Activated CD8-positive, alpha-beta memory T cell treated with anti-CD3 and anti-CD28 coated beads, Interleukin-2, amount 10 ng/mL, durations not matched to agents 7 days and 5 days (primary cell): ENCODE data around the gene PRPF40B. TPM values are rescaled to one million over a fixed set of nuclear protein-coding genes. Genes with fewer than 3 reads are reported as not detected.

Experiments used
- ATAC-seq: fragments of 150-1000 bp; cut with Tn5 transposase; one replicate; pipeline ENCODE4 v1.10.0; 2021; ENCODE audit warnings: moderate library complexity
- CTCF ChIA-PET: fragments of 350-600 bp; sonication (Branson Sonifier 250); formaldehyde crosslinking; loops from one replicate; lab custom pipeline; 2021; ENCODE audit warnings: antibody characterized with exemption; lab: Charles Lee
- DNase-seq: peaks from one replicate; pipeline ENCODE4 v3.0.0-alpha.2; 2020
- H3K27ac Mint-ChIP-seq: one replicate; pipeline ENCODE4 v1.8.0; 2021; ENCODE audit warnings: mild to moderate bottlenecking, mixed read lengths
- H3K27me3 Mint-ChIP-seq: one replicate; pipeline ENCODE4 v1.8.0; 2021; ENCODE audit warnings: mixed read lengths
- H3K36me3 Mint-ChIP-seq: one replicate; pipeline ENCODE4 v1.8.0; 2021; ENCODE audit warnings: mild to moderate bottlenecking, mixed read lengths
- H3K4me1 Mint-ChIP-seq: one replicate; pipeline ENCODE4 v1.8.0; 2021; ENCODE audit warnings: mixed read lengths
- H3K4me3 Mint-ChIP-seq: one replicate; pipeline ENCODE4 v1.8.0; 2021; ENCODE audit warnings: mild to moderate bottlenecking, moderate library complexity, mixed read lengths
- H3K9me3 Mint-ChIP-seq: one replicate; pipeline ENCODE4 v1.8.0; 2022; ENCODE audit warnings: low read depth, mixed read lengths
- total RNA-seq, 2 experiments: library from RNA; stranded (reverse); gene quantifications; one replicate each; pipeline ENCODE4 v1.2.3, GENCODE V29; 2021

Gene PRPF40B
- total RNA-seq, 2 experiments from 2014 or later: 7.8 to 15.2 TPM

DNA sequence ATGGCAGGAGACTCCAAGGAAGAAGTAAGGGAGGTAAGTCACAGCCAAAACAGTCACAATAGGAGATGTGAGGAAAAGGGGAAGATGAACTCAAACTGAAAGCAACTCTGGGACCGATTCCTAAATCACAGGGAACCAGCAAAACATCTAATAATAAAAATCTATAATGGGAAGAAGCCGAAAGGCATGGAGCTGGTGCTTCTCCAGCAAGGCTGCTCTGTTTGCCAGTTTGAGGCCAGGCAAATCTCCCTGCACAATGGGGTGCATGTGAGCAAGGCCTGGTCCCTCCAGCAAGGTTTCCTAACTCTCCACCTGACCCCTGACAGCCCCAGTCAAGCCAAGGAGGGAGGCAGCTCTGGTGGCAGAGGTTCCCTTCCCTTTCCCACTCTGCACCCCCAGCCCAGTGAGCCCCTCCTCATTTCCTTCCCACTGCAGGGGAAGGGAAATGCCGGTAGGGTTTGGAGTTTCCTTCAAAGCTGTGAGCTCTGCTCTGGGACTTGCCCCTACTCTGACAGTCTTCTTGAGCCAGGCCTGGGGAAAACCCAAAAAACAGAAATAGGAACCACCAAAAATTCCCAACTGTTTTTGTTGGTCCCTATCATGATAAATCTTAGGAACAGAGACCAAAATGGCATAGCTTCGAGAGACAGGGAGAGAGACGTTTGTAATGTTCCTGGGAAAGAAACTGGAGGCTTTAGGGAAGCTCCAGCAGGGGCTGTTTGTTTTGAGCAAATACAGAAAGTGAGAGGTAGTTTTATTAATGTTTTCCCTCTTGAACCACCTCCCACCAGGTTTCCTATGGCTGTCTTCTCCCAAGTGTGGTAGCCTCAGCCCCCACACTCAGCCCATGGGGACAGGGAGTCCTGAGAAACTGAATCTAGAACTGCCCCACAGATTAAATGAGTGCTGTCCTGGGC, 49.2 kb downstream of the PRPF40B start:
- no peak for DNase-seq
- Mint-ChIP-seq H3K4me3 (no peak overlapping the region), H3K27me3 (no peaks in the 10 kb centered on the region), H3K4me1 (peaks cover 80% of the 10 kb centered on the region), H3K27ac (peak overlapping the region; percentile 91), H3K36me3 (peaks cover 4% of the 10 kb centered on the region), H3K9me3 (no peaks in the 10 kb centered on the region)
- CTCF ChIA-PET: interaction anchor here (0.8 to 5.5 kb wide), 10 partner anchors 9 to 90 kb away, joined by 3 to 28 read pairs (median 8); partner anchors contain the start of genes FMNL3 and TMBIM6
- no peak for ATAC-seq

DNA sequence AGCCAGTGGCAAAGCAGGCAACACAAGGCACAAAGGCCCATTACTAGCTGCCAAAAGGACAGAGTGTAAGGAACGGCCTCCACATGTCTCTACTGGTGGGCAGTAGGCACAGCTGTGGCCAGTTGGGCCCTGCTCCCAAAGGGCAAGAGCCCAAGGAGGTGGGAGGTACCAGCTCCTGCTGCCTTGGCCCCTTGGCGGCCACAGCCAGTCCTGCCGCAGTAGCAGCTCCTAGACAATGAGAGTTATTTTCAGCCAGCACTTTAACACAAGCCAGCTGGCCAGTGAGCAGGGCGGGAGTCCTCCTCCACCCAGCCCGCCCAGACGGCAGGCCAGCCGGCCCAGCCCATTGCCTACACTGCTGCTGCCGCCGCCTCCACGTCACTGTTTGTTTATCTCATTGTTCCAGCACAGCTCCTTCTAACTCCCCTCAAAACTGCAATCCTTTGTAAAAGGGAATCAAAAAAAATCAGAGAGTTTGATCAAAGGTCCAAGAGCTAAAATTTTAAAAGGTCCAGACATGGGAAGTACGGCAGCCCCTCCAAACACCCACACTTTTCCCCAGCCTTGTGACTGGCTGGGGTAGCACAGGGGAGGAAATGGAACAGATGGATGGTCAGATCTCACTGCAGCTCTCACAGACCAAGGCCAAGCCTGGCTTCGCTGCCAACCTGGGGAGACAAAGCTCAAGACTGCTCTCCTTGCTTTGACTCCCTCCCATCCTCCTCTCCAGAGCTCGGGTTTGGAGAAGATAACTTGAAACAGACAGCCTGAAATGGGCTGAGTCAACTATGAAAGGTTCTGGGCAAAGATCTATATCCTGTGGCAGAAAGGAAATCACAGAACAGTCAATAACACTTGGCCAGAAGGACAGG, 50.3 kb downstream of the PRPF40B start:
- Mint-ChIP-seq H3K36me3 (peaks cover 2% of the 10 kb centered on the region), H3K9me3 (no peaks in the 10 kb centered on the region), H3K27me3 (no peaks in the 10 kb centered on the region), H3K4me1 (peaks cover 70% of the 10 kb centered on the region), H3K4me3 (no peak overlapping the region), H3K27ac (peak overlapping the region; percentile 75)
- ATAC-seq (no peak), DNase-seq (no peak)
- CTCF ChIA-PET: interaction anchor here (0.7 to 5.5 kb wide), 12 partner anchors 10 to 89 kb away, joined by 3 to 24 read pairs (median 6); partner anchors contain the start of gene TMBIM6

DNA sequence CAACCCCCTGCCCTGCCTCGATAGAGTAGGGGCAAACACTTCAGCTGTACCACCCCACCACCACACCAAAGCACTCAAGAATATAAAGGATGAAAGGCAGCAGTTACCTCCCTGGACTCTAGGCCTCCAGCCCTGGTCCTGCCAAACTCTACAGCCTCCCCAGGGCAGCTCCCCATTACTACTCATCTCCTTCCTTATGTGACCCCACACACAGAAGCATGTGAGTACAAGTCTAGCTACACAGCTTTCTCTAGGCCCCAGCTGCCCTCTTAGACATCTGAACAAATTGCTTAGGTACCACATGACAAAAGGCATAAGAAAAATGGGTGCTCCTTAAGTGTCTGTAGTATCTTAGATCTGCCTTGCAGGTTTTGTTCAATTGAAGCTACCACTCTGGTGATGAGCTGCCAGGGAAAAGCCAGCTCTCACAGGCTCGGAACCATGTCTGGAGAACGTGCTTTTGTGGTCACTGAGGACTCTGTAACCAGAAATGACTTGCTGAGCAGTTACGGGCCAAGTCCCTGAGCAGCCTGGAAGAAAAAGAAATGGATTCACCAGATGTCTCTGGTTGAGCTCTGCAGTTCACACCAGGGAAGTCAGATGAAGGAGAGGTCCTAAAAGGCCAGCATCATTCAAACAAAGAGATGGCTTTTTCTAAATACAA, 51.1 kb downstream of the PRPF40B start:
- no peaks in the 10 kb centered on the region for H3K9me3 Mint-ChIP-seq

DNA sequence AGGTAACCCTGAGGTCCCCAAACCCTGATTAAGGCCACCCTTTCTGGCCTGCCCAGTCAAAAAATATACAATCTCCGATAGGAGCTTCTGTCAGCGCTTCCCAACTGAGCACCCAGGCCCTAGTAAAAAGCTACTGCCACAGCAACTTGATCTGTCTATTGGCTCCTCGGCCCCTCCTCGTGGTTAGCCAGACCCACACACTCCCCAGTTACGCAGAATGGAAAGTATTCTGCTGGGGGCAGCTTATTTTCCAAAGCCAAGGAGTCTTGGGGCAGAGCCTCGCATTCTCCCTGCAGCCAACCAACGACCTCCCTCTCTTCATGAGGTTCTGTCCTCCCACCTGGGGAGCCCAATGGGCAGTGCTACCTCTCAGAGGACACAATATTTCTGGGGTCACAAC, 51.8 kb downstream of the PRPF40B start:
- peaks cover 66% of the 10 kb centered on the region for H3K4me1 Mint-ChIP-seq
- no peaks in the 10 kb centered on the region for H3K27me3 Mint-ChIP-seq
- no peaks in the 10 kb centered on the region for H3K9me3 Mint-ChIP-seq
- CTCF ChIA-PET: interaction anchor here (0.9 to 3.8 kb wide), 10 partner anchors 9 to 32 kb away, joined by 3 to 19 read pairs (median 4); partner anchors contain the start of gene FMNL3
- H3K4me3 Mint-ChIP-seq: no peak overlapping the region
- no peak for DNase-seq
- H3K36me3 Mint-ChIP-seq: no peaks in the 10 kb centered on the region
- ATAC-seq: no peak
- no peak overlapping the region for H3K27ac Mint-ChIP-seq

More for the DNA sequence above, 51.1 kb downstream of the PRPF40B start:
- DNase-seq (no peak), ATAC-seq (no peak)
- Mint-ChIP-seq H3K36me3 (peaks cover 2% of the 10 kb centered on the region), H3K4me1 (peaks cover 70% of the 10 kb centered on the region), H3K27me3 (no peaks in the 10 kb centered on the region), H3K27ac (peak overlapping the region; percentile 75), H3K4me3 (no peak overlapping the region)
- CTCF ChIA-PET: interaction anchor here (0.7 to 5.5 kb wide), 12 partner anchors 9 to 67 kb away, joined by 3 to 24 read pairs (median 4); partner anchors contain the start of genes FMNL3 and TMBIM6

DNA sequence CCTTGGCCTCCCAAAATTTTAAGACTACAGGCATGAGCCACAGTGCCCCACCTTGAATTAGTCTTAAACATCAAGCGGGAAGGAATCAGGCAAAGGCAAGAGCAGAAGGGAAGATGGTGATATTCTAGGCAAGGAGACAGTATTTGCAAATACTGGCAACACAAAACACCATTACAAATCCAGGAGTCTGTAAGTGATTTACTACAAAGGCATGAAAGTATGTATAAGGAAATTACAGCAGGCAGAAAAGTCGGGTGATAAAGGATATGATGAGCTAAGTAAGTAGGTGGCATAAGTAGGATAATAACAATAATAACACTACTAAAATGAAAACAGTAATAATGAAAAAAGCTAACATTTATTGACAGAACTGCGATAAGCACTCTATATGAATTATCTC, 55.4 kb downstream of the PRPF40B start:
- no peak for ATAC-seq
- no peaks in the 10 kb centered on the region for H3K36me3 Mint-ChIP-seq
- DNase-seq: no peak
- H3K27ac Mint-ChIP-seq: no peak overlapping the region
- H3K4me3 Mint-ChIP-seq: no peak overlapping the region
- H3K27me3 Mint-ChIP-seq: no peaks in the 10 kb centered on the region
- H3K4me1 Mint-ChIP-seq: peaks cover 36% of the 10 kb centered on the region
- no peaks in the 10 kb centered on the region for H3K9me3 Mint-ChIP-seq
- CTCF ChIA-PET: interaction anchor here (0.6 to 1.2 kb wide), 3 partner anchors 13 to 81 kb away, joined by 3 to 4 read pairs (median 3); no protein-coding TSS in a partner anchor

DNA sequence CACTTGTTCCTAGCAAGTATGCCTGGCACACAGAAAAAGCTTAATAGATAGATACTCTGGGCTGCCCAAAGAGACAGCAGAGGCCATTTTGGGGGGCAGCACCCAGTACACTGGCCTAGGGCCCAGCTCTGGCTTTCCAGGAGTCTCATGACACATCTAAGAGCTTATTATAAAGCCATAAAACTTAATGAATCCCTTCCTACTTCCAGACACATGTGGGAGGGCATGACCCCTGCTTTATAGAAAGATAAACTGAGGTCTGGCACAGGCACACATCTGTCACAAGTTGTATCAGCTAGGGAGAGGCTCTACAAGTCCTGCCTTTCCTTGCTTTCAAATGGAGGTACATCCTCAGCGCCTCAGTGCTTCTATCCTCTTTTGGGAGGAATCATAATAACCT, 56.7 kb downstream of the PRPF40B start:
- Mint-ChIP-seq H3K36me3 (no peaks in the 10 kb centered on the region), H3K4me1 (peaks cover 35% of the 10 kb centered on the region), H3K9me3 (no peaks in the 10 kb centered on the region), H3K27me3 (no peaks in the 10 kb centered on the region), H3K4me3 (no peak overlapping the region), H3K27ac (no peak overlapping the region)
- CTCF ChIA-PET: interaction anchor here (0.7 to 1.2 kb wide), 2 partner anchors 19 to 180 kb away, joined by 3 to 6 read pairs; no protein-coding TSS in a partner anchor
- no peak for ATAC-seq
- DNase-seq: no peak

DNA sequence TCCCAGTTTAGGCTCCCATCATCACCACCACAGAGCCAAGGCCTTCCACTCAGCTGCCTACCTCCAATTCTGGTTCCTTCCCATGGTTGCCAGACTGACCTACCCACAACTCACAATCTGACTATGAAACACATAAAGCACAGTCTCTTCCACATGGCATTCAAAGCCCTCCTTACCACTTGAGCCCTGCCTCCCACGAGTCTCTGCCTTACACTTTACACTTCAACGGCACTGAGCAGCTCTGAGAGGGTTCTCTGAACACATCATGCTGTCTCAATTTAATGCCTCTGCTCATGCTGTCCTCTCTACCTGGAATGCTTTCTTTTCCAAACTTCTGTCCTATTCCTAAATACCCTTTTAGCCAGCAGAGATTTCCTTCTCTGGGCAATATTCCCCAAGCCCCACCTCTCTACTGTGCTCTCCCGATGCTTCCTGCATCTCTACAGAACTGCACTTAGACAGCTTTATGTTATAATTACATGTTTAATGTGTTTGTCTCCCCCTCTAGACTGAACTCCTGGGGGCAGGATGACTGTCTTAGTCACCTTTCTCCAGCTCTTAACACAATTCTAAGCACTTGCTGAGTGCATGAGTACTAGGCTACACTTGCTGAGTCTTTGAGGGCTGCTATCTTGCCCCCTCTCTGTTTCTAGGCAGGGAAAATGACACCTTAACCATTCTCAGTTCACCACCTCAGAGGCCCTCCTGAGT, 60.4 kb downstream of the PRPF40B start:
- DNase-seq (no peak), ATAC-seq (peak; percentile 16)
- CTCF ChIA-PET: interaction anchor here (0.9 to 1.4 kb wide), 3 partner anchors 9 to 131 kb away, joined by 3 to 5 read pairs (median 3); partner anchors contain the start of gene TMBIM6

DNA sequence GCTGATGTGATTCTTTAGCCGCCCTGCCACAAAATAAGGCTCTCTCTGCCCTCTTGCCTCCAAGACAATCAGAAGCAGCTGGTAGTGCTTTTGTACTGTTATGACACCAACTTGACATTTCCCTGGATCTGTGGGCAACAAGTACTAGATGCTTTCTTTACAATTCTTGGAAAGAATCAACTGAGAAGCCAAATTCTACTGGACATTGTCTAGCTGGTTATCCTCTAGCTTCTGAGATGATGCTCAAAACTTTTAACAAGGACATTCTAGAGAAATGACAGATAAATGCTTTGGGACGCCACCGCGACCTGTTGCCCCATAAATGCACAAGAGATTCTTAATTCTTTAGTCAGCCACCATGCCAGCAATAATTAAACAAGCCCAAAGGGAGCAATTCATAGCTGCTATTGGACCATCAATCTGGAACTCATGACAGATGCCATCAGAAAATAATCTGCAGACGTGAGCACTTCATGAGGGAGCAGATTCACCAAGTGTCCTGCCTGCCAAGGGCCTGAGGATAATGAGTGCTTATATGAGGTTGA, 61.0 kb downstream of the PRPF40B start:
- CTCF ChIA-PET: interaction anchor here (1.4 kb wide), 1 partner anchor 10 kb away, joined by 5 read pairs; no protein-coding TSS in a partner anchor
- Mint-ChIP-seq H3K27ac (no peak overlapping the region), H3K4me3 (no peak overlapping the region), H3K4me1 (peaks cover 29% of the 10 kb centered on the region), H3K36me3 (peaks cover 1% of the 10 kb centered on the region), H3K9me3 (no peaks in the 10 kb centered on the region), H3K27me3 (no peaks in the 10 kb centered on the region)
- no peak for DNase-seq
- ATAC-seq: no peak

More for the DNA sequence above, 60.4 kb downstream of the PRPF40B start:
- no peak overlapping the region for H3K27ac Mint-ChIP-seq
- H3K9me3 Mint-ChIP-seq: no peaks in the 10 kb centered on the region
- peaks cover 27% of the 10 kb centered on the region for H3K4me1 Mint-ChIP-seq
- H3K27me3 Mint-ChIP-seq: no peaks in the 10 kb centered on the region
- no peak overlapping the region for H3K4me3 Mint-ChIP-seq
- peaks cover 1% of the 10 kb centered on the region for H3K36me3 Mint-ChIP-seq

DNA sequence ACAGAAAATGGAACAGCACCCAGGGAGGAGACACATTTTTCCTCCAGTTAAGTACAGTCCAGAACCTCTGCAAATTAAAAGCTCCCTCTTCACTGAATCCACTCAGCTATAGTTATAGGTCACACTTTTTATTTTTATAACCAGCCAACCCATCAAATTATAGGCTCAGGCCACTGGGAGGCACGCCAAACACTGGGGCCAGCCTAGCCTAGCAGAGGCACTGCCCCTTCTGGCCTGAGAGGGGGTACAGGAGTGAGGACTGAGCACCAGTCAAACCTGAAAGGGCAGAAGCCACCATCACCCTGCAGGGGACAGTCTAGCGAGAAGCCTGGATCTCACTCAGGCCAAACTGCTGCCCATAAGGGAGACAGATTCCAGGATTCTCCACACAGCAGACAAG, 64.6 kb downstream of the PRPF40B start:
- Mint-ChIP-seq H3K9me3 (no peaks in the 10 kb centered on the region), H3K4me3 (no peak overlapping the region), H3K36me3 (peaks cover 4% of the 10 kb centered on the region), H3K27ac (no peak overlapping the region), H3K4me1 (peaks cover 31% of the 10 kb centered on the region), H3K27me3 (no peaks in the 10 kb centered on the region)
- CTCF ChIA-PET: interaction anchor here (0.5 to 4.6 kb wide), 4 partner anchors 18 to 953 kb away, joined by 3 to 16 read pairs (median 4); no protein-coding TSS in a partner anchor
- ATAC-seq (no peak), DNase-seq (no peak)

DNA sequence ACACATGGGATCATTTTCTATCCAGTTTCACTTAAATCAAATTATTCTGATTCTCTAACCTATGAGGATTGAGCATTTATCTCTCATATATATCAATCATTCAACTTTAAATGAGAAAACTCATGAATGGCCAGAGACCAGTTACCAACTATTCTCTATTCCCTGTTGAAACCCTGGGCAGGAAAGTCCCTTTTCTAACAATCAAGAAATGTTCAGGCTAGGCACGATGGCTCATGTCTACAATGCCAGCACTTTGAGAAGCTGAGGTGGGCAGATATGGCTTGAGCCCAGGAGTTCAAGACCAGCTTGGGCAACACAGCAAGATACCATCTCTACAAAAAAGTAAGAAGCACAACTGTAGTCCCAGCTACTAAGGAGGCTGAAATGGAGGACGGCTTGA, 65.9 kb downstream of the PRPF40B start:
- no peak overlapping the region for H3K27ac Mint-ChIP-seq
- H3K36me3 Mint-ChIP-seq: peaks cover 4% of the 10 kb centered on the region
- H3K4me3 Mint-ChIP-seq: no peak overlapping the region
- CTCF ChIA-PET: interaction anchor here (1.1 to 4.6 kb wide), 4 partner anchors 15 to 44 kb away, joined by 3 to 16 read pairs (median 3); no protein-coding TSS in a partner anchor
- no peaks in the 10 kb centered on the region for H3K27me3 Mint-ChIP-seq
- H3K4me1 Mint-ChIP-seq: peaks cover 23% of the 10 kb centered on the region
- DNase-seq (no peak), ATAC-seq (no peak)
- H3K9me3 Mint-ChIP-seq: no peaks in the 10 kb centered on the region

DNA sequence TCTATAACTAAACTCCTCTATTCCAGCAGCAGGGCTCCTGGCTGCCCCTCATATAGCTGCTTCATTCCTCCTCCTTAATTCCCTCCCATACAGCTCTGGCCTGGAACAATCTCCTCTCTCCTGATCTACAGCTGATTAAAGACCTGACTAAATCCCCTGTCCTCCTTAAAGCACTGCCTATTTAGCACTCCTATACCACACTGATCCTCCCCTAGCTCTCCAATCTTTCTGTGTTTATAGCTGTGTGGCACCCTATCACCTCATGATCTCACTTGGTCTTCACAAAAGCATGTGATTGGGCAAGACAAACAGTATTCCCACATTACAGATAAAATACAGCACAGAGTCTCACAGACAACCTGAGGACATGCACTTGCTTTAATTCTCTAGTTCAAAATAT, 66.4 kb downstream of the PRPF40B start:
- Mint-ChIP-seq H3K9me3 (no peaks in the 10 kb centered on the region), H3K4me3 (no peak overlapping the region), H3K27ac (no peak overlapping the region), H3K4me1 (peaks cover 17% of the 10 kb centered on the region), H3K27me3 (no peaks in the 10 kb centered on the region), H3K36me3 (peaks cover 4% of the 10 kb centered on the region)
- ATAC-seq (no peak), DNase-seq (no peak)
- CTCF ChIA-PET: interaction anchor here (1.3 to 4.6 kb wide), 2 partner anchors 14 to 45 kb away, joined by 3 to 16 read pairs; no protein-coding TSS in a partner anchor
